T-helper 2 cell (primary cell): ENCODE results near the gene CDCP1.
"Not testable (repeated sequence)": the region's sequence is repeated elsewhere in the genome, so short reads cannot be mapped to it uniquely, and the experiment has no call there.

Experiments used
- DNase-seq, 5 experiments: peaks; one replicate each; pipeline versions ENCODE4 v3.0.0 to v3.0.0-alpha.2; 2012 to 2022

The CDCP1 gene

DNA sequence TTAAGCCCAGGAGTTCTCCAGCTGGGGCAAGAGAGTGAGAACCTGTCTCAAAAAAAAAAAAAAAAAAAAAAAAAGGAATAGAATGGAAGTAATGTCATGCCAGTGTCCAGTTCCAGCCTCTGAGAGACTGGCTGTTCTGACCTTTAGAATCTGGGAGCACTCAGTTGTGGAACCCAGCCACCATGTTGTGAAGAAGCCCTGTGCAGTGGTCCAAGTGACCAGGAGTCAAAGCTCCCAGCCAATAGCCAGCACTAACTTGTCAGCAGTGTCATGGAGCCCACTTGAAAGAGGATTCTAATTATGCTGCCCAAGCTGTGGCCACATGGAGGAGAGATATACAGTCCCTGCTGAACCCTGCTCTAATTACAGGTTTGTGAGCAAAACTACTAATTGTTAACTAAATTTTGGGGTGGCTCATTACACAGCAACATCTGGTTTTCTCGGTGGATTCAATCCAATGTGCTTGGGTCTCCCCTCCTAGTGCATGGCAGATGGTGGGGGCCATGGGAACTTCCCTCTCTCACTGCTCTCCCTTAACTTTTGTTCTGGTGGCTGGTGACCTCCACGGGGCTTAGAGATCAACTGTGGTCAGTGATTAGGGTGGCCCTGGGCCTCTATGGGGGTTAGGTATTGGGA is 64.6 kb downstream of the CDCP1 start:
- no peak for DNase-seq

DNA sequence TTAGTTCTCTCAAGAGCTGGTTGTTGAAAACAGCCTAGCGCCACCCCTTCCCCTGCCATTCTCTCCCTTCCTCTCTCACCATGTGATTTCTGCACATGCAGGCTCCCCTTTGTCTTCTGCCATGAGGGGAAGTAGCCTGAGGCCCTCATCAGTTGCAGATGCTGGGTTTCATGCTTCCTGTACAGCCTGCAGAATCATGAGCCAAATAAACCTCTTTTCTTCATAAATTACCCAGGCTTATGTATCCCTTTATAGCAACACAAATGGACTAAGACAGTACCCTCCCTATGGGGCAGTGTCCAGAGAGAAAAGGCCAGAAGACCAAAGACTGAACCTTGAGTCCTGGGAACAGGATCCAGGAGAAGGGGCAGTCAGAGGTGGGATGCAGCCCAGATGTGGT is 65.4 kb downstream of the CDCP1 start:
- DNase-seq, result no peak

DNA sequence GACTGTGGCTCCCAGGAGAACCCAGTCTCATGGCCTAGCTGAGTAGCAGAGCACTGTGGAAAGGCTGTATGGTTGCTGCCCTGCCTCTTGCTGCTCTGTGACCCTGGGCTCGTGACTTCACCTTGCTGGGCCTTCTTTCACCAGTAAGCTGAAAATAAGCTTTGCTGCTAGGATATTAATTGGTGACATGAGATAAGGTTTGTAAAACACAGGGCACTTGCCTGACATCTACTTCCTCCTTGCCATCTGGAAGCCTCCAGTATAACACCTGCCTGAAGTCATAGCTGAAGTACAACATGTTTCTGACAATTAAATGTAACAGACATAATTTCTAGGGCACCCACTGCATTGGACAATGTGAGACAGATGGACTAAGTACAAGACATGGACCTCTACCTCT is 66.5 kb downstream of the CDCP1 start:
- no peak for DNase-seq

DNA sequence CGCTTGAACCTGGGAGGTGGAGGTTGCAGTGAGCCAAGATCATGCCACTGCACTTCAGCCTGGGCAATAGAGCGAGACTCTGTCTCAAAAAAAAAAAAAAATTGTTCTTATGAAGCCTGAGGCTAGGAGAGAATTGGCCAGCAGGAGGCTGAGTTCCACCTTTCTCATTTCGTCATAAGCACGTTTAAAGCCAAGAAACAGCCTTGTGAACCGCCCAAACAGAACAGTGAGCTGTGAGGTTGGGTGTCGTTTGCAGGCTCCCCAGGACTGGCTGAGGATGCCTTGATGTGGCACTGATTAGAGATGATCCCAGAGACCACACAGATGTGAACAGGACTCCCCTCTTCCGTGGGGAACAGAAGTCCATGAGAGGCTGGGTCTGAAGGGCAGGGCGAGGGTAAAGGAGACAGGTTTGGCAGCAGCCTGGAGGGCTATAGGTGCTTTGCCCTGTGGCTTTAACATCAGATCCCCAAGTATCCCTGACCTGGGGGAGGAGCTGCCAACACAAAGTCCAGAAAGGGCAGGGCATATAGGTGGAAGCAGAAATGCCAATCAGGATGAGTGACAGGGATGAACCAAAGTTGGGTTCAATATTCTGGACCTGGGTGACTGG is 67.2 kb downstream of the CDCP1 start:
- DNase-seq, result peak in 1 of 5 experiments; percentile 60

DNA sequence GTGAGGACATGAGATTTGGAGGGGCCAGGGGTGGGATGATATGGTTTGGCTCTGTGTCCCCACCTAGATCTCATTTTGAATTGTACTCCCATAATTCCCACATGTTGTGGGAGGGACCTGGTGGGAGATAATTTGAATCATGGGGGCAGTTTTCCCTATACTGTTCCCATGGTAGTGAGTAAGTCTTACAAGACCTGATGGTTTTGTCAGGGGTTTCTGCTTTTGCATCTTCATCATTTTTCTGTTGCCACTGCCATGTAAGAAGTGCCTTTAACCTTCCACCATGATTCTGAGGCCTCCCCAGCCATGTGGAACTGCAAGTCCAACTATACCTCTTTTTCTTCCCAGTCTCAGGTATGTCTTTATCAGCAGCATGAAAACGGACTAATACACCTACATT is 67.9 kb downstream of the CDCP1 start:
- DNase-seq, result not testable (repeated sequence)

DNA sequence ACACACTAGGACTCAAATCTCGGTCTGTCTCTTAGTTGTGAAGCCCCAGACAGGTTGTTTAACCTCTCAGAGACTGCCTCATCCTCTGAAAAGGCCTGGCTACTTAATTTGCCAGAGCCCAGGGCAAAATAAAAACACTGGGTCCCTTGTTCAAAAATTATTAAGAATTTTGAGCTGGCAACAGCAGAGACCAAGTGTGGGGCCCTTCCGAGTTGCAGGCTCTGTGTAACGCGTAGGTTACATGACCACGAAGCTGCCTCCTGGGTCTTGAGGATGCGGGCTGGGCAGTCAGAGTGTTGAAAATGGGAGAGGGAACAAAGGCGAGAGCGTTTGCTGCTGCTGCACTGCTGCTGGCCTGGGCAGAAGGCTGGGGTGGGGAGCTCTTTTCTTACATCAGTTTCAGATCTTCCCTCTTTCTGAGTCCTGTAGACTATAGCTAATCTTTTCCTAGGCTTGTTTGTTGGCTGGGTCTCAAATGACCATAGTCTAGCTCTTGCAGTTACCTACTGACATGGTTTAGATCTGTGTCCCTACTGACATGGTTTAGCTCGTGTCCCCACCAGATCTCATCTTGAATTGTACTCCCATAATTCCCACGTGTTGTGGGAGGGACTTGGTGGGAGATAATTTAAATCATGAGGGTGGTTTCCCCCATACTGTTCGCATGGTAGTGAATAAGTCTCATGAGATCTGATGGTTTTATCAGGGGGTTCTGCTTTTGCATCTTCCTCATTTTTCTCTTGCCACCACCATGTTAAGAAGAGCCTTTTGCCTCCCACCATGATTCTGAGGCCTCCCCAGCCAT is 70.2 kb downstream of the CDCP1 start:
- no peak for DNase-seq

DNA sequence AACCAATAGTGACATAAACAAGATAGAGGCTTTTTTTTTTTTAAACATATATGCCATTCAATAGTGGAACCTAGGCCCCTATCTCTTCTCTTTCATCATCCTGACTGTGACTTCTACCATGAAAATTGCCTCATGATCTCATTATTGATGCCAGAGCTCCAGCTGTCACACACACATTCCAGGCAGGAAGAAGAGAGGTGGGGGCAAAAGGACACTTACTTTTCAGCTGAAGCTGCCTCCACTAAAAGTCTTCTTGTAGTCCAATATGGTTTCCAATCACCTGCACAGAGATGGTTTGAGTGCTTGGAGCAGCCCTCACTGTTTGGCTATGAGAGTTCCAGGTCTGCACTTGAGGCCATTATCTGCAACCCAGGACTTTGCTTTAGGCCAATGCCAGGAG is 75.1 kb downstream of the CDCP1 start:
- no peak for DNase-seq

DNA sequence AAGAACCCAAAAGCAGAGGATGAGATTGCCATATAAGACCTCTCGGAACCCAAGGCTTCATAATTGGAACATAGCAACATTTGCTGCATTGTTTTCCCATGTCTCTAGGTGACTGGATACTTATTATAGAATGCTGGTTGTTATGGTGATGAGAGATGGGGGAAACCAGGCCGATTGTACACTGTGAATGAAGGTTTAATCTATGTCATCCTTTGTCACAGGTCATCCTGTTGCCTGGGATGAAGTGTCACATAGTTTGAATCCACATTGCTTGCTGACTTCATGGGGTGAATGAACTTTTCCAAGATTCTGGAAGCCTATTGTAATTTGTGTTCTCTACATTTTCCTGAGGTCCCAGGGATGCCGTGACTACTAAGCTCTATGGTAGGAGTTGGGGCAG is 78.2 kb downstream of the CDCP1 start:
- no peak for DNase-seq

DNA sequence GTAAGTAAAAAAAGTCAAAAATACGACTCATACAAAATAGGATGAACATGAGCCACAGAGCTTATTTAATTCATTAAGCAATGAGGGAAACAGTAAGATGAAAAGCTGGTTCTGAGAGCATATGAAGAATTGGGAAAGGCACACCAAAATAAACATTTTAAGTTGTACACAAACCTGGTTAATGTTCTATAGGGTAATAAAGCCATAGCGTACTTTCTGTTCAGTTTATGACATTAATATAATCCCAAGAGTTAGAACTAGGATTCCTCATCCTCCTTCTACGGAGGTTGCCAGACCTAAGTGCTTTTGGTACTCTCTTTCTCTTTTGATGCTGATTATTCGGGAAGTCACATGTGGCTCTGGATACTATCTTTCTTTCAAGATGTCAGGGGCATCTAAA is 78.7 kb downstream of the CDCP1 start:
- no peak for DNase-seq

DNA sequence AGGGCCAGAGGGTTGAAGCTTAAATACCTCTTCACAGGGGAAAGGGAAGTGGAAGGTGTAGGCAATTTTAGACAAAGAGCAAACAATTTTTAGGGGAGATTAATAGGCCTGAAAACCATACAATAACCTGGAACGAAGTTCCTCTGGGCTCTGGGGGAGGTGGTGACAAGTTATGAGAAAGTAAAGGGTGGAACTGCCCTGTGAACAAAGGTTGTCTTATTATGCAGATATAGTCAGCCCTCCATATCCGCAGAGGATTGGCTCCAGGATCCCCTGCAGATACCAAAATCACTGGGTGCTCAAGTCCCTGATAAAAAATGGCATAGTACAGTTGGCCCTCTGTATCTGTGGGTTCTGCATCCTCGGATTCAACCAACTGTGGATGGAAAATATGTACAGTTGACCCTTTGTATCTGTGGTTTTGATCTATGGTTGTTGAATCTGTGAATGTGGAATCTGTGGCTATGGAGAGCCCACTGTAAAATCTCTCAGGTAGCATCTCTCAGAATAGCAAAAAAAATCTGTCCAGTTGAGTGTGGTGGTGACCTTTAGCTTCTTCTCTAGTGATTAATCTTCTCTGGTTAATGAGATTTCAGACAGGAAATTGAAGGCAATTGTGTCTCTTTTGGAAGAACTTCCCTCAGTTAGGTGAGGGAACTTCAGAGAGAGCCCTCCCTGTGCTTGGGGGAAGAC is 79.9 kb downstream of the CDCP1 start:
- no peak for DNase-seq

DNA sequence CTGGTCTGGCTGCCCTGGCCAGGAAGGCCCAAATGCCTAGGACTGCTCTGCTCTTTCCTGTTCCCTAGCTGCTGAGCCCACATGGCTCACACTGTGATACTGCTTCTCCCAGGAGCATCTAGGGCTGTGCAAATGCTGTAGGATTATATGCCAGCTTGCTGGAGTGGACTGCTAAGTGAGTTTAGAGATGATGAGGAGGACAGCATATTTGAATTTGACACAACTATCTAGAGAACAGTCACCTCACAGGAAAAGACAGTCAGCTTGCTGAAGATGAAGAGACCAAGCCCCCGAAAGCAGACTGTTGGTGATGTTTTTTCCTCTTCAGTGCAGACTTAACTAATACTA is 80.8 kb downstream of the CDCP1 start:
- DNase-seq, result no peak

DNA sequence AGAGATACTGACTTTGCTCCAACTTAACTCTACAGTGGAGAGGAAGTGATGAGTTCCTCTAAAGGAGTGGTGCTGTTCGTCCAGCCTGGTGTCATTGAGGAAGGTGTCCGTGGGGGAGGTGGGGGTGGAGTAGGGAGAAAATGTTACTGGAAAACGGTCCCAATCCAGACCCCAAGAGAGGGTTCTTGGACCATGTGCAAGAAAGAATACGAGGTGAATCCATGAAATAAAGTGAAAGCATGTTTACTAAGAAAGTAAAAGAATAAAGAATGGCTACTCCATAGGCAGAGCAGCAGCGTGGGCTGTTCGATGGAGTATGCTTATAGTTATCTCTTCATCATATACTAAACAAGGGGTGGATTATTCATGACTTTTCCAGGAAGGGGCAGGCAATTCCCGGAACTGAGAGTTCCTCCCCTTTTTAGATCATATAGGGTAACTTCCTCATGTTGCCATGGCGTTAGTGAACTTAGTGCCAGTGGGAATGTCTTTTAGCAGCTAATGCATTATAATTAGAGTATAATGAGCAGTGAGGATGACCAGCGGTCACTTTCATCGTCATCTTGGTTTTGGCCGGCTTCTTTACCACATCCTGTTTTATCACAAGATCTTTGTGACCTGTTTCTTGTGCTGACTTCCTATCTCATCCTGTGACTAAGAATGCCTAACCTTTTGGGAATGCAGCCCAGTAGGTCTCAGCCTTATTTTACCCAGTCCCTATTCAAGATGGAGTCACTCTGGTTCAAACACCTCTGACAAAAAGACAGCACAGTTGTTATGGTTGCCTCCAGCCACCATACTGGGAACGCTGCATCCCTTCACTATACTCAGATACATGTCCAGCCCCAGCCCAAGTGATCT is 81.4 kb downstream of the CDCP1 start:
- DNase-seq, result peak in 2 of 5 experiments; percentile 37 to 56

DNA sequence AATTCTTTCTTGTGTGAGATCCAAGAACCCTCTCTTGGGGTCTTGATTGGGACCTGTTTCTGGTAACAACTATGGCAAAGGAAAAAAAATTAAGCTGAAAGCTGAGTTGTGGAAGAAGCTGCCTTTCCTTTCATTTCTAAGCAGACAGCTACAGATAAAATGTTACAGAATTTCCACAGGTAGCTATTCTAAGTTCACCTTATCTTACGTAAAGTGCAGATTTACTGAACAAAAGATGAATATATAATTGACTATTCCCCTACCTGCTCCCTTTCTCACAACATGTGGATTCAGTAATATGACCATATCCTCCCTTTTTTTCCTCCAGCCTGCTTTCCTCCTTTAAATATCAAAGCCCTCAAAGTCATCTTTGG is 83.5 kb downstream of the CDCP1 start:
- DNase-seq, result no peak

DNA sequence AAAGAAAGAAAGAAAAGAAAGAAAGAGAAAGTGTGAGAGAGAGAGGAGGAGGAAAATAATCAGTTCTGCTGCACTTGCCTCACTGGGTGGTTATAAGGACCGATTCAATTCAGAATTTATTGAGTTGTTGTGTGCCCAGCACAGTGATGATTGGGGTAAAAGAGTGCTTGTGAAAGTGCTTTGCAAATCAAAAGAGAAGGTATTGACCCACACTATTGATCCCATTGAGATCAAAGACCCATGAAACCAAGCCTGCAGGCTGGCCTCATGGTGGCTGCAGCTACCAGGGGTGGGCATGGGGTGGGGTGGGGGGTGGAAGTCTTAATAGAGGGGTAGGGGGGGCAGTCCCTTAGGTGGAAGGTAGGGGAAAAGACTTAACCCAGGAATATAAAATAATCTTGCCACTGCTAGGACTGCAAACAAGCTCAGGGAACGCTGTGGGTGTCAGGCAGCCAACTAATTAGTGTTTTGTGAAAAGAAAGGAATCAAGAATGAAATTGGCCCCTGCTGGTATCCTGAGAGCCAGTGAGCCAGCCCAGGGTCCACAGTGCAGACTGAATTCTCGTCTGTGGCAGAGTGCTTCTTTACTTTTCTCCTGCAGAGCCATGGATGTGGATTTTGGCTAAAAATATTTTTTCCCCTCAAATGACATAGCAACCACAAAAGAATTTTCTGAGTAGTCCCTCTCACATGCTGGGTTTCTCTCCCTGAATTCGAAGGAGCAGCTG is 85.8 kb downstream of the CDCP1 start:
- no peak for DNase-seq

DNA sequence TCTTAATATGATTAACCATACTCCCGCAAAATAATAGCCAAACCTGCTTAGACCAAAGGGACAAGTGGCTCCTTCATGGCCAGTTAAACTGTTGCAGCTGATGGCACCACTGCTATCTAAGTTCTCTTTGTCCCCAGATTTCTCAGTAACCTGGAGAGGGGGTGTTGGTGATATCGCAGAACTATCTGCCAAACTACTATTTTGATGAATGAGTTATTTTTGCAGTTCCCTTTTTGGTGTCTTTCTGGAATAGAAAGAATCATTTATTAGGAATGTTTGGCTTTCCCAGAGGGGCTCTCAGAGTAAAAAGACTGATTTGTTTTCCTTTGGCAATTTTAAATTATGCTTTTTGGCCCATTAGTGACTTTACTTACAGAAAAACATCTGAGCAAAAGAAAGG is 87.0 kb downstream of the CDCP1 start:
- no peak for DNase-seq

DNA sequence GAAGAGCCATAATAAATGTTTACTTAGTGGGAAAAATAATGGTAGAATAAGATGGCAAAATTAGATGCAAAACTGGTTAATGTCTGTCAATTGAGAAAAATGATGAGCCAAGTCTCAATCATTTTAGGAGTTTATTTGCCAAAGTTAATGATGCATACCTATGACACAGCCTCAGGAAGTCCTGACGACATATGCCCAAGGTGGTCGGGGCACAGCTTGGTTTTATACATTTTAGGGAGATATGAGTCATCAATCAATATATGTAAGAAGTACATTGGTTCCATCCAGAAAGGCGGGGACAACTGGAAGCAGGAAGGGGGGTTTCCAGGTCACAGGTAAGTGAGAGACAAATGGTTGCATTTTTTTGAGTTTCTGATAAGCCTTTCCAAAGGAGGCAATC is 88.6 kb downstream of the CDCP1 start:
- DNase-seq, result peak in 1 of 5 experiments; percentile 41

DNA sequence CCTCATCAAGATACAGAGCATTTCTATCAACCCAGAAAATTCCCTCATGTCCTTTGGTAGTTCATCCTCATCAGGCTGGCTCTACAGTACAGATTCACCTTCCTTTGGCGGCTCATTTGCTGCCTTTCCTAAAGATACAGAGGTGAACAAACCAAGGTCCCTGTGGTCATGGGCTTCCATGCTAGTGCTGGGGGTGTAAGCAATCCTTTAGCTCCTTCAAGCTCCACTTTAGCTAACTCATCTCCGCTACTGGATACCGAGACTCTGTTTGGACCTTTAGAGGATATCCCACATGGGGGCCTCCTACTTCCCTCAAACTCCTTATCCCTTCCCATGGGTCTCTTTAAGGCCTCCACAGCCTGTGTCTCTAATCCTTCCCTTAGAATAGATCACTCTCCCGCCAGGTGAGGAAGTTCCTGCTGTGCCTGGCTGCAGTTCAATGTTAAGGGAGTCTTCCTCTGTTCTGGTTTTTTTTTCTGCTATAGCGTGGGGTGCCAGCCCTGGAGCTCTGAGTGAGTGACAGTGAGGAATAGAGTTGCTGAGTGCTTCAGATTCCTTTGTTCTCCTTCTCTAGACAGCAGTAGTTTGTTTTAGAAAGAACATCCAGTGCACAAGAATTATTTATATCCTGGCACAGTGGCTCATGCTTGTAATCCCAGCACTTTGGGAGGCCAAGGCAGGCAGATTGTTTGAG is 89.4 kb downstream of the CDCP1 start:
- DNase-seq, result no peak

DNA sequence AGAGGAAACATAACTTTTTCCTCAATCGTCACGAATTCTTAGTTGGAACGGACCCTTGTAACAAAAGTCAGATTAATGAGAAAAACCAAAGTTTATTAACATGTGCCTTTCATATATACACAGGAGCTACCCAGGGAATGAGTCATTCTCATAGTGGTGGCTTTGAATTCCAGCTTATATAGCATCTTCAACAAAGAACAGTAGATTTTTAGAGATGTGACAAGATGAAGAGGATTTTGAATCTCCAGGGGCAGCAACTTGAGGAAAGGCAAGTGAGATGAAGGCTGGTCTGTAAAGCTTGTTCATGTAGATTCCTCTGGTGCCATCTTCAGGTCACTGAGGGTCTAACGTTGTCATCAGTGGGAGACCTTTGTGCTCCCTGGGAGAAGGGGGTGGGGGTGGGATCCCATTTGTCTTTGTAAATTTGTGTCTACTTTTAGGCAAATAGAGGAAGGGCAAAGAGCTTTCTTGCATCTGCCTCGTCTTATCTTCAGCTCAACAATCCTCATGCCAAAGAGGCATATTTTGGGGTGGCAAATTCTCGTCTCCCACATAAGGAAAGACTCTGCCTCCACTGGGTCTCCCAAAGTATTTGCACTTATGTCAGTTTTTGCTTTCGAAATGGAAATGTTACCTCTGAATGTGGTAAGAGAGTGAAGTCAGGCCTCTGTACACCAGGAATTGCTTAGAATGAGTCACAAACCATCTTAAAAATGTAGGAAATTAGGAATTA is 90.6 kb downstream of the CDCP1 start:
- DNase-seq, result peak in 1 of 5 experiments; percentile 59

DNA sequence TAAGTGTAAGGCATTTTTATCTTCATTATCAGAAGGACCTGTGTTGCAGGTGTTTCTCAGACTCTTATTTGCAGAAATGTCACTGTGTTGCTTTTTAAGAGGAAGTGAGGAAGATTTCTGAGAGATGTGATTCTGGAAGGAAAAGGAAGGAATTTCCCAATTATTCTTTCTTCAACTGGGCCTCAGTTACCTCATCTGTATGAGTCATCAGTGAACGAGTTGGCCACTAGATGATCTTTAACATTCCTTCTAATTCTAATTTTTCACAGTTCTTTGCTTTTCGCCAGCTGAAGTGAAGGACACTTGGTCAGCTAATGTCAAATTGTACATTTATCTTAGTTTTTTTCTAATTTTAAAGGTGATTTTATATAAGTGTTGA is 91.2 kb downstream of the CDCP1 start:
- no peak for DNase-seq

DNA sequence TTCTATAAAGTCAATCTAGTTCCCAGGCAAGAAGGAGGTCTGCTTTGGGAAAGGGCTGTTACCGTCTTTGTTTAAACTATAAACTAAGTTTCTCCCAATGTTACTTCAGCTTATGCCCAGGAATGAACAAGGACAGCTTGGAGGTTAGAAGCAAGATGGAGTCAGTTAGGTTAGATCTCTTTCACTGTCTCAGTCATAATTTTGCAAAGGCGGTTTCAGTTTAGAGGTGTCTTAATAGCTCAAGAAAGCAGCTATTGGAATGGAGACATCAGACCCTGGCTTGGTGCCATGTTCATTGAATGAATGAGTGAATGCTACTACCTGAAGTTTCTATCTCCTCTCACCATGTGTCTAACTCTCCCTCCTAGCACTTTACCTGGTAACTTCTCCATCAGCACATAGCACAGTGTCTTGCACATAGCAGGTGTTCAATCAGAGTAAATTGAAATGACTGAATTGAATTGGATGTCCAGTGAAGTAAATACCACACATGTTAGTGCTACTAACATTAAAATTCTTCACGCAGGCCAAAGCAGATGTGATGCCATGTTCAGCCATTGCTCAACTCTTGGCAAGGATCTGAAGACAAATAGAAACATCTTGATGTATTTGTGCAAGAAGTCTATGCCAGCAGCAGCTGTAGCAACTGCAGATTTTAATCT is 91.9 kb downstream of the CDCP1 start:
- no peak for DNase-seq
